CD4-positive, alpha-beta T cell treated with Interferon alpha-2 for 1 hour (primary cell): ENCODE measurements around the gene MRPS34.
"Not testable (repeated sequence)": the region's sequence is repeated elsewhere in the genome, so short reads cannot be mapped to it uniquely, and the experiment has no call there.

ENCODE experiments used
- DNase-seq, 2 donors: peaks; one replicate each; pipeline ENCODE4 v3.0.0-alpha.2; 2020 to 2022

Gene MRPS34

DNA sequence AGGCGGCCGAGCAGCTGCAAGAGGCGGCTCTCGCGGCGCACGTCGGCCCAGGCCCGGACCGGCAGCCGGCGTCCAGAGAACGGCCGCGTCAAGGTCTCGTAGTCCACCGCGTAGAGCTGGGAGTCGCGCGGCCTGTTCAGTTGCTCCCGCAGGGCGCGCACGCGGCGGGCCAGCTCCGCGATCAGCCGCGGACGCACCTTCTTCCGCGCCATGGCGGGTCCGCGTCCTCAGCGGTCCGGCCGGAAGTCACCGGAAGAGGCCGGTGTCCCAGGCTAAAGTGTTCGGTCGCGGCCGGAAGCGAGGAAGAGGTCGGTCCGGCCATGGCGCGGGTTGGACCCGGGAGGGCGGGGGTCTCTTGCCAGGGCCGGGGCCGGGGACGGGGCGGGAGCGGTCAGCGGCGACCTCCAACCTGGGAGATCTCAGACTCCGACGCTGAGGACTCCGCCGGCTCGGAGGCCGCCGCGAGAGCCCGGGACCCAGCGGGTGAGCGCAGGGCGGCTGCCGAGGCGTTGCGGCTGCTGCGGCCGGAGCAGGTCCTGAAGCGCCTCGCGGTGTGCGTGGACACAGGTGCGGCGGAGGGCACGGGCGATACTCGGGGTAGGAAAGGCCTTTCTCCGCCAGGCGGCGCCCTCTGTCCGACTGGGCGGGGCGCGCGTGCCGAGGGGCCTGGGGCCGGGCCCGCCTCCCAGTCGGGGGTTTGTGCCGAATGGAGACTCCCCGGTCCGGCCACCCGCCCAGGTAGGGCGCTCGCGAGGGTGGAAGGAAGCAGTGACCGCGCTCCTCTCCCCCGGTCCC lies at the start of gene MRPS34:
Gene MRPS34, minus strand, starts transcription at position 227 of the 795 bp plus-strand sequence. Its CDS starts 15 bp downstream, at position 212.
- peak; percentile 76 to 87 for DNase-seq

GRCh38 chr16:1821861-1822611 lies 49.1 kb upstream of the MRPS34 start:
- no peak for DNase-seq

DNA sequence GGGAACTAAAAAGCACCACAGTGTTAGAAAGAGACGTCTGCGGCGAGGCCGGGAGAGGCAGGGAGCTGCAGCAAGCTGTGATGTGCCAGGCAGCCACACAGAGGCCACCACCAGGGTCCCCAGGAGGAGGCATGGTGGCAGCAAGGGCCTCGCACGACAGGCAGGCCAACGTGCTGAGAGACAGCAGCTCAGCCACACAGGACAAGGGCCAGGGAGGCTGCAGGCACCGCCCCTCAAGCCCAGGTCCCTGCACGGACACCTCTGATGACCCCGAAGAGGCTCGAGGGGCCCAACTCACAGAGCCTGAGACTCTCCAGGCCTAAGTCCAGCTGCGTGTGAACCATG lies 48.0 kb upstream of the MRPS34 start:
- no peak for DNase-seq

GRCh38 chr16:1820096-1820945 lies 47.4 kb upstream of the MRPS34 start:
- DNase-seq, result no peak

DNA sequence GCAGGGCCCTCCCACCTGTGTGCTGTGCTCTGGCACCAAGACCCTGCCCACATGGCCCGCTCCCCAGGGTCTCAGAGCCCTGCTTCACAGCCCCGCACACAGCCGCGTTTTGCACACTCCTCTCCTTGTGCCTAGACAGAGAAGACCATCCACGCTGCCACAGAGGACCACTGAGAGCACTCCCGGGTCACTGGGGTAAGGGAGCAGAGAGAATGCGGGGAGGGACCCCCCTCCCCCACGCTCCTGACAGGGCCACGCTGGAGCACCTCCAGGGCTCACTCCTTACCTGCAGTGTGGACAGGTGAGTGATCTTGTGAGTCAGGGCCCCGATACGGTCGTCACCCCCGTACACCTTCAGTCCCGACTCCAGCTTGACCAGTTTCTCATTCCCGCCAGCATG lies 46.7 kb upstream of the MRPS34 start:
- no peak for DNase-seq

DNA sequence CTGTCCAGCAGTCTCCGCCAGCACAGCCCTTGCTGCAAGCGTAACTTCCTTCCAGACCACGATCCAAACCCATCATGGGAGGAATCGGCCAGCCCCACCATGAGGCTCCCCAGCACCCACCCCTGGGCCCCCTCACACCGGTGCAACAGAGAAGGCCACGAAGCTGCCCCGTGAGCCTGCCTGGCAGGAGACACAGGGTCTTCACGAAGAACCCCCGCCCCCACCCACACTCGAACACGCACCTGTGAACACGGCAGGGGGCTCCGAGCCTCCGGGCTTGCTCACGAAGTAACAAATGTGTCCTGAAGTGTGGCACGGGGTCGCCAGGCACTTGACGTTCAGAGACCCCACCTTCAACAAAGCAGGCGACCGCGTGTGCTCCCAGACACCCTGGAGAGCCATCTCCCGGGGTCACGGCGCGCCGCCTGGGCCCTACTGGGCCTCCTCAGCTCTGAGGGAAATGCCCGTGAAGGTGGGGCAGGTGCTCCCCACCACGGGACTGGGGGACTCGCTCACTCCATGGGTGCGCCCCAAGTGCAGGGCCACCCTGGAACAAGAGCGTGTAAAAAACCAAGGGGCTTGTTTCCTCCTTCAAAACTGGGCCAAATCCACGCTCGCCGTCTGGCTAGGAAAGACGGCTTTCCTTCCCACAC lies 46.1 kb upstream of the MRPS34 start:
- DNase-seq, result no peak

DNA sequence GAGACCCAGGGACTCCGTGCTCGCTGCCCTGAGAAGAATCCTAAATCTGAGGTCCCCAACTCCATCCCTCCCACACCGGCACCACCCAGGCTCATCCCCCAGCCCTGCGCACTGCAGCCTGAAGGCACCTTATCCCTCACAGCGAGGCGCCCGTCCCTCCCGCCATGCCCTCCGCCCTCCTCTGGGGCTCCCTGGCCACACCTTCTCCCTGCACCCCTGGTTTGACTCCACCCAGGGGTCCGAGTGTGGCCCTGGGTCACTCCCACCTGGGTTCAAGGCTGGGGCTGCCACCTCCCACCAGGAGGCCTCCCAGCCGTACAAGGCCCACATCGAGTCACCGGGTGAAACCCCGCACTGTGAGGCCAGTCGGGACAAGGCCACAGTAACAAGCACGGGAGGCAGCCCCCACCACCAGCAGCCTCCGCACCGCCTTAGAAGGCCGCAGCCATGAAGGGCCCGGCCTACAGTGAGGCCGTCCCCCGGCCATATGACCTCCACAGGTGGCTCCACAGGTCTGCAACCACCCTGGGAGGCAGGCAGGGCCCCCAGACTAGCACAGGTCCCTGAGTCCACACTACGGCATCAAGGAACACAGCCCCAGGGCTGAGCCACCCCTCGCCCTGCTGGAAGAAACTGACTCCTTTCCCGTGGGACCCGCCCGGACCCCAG lies 45.4 kb upstream of the MRPS34 start:
- no peak for DNase-seq

DNA sequence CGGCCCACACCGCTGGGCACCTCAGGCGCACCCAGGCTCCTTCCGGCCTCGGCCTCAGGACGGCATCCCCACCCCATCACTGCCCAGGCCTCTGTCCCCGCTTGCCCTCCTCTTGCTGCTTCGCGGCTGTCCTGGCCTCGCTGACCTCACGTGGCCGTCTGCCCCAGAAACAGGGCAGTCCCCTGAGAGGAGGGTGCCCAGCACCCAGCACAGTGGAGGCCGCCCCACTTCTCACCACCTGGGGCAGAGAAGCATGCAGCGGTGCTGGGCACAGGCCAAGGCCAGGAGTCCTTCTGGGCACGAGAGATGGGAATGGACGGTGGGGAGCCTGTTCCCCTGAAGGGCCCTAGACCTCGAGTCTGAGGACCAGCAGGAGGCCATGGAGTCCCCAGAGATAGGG lies 44.8 kb upstream of the MRPS34 start:
- no peak for DNase-seq

DNA sequence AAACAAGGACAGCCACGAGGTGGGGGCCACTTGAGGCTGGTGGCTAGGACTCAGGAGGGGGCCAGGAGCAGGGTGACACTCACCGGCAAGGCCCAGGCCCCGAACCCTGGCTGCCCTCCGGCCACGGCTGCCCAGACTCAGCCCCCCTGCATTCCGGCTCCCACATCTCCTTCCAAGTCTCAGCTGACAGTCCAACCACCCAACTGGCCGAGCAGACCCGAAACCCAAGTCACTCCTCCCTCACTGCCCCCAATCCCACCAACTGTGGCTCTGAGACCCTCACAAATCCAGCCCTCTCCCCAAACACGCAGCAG lies 44.3 kb upstream of the MRPS34 start:
- DNase-seq, result no peak

GRCh38 chr16:1816396-1817275 lies 43.7 kb upstream of the MRPS34 start:
- DNase-seq, result no peak

- no peak for DNase-seq
These were observed 42.5 kb upstream of the MRPS34 start for GRCh38 chr16:1815461-1815860.

DNA sequence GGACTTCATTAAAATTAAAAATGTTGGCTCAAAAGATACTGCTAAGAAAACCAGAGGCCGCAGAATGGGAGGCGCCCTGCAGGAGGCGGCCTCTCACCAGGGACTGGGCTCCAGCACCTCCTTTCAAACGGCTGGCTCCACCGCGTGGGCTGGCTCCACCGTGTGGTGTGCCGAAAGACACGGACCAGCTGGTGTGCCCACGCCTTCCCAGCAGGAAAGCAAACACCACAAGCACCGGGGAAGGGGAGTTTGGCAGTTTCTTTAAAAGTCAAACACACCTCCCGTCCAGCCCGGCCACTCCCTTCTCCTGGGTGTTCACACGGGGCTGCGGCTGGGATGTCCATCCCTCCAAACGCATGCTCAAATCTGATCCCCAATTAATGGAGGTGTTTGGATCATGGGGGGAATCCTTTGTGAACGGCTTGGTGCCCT lies 39.8 kb upstream of the MRPS34 start:
- peak; percentile 35 to 47 for DNase-seq

DNA sequence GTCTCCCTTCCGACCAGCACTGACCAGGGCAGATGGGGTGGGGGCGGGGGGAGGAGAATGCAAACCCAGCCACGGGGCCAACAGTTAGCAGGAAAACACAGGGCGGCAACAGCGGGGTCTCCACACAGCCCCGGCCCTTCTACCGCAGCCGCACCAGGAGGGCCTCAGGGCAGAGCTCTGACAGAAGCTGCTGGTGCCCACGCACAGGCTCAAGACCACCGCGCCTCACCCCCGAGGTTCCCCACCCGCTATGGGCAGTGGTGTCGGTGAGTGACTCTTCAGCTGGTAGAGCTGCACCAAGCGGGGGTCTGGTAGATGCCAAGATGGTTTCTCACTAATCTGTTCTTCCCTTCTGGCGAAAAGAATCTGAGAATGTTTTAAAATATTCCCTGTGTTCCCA lies 37.6 kb upstream of the MRPS34 start:
- DNase-seq, result no peak

DNA sequence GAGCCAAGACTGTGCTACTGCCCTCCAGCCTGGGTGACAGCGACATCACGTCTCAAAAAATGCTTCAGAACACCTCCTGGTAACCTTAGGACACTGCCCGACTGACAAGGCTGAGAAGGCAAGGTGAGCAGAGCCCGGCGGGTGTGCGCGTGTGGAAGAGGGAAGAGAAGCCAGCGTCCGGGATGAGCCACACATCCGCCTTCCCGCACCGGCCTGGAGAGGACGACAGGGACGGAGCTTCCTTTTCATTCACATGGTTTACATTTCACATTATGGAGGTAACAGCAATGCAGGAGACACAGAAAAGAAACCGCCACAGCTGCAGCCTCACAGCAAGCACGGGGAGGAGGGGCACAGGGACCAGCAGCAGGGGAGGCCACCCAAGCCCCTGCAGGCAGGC lies 37.2 kb upstream of the MRPS34 start:
- no peak for DNase-seq

- DNase-seq, result no peak
These were observed 36.4 kb upstream of the MRPS34 start for GRCh38 chr16:1809281-1809801.

GRCh38 chr16:1808691-1809090 lies 35.8 kb upstream of the MRPS34 start:
- no peak for DNase-seq

- no peak for DNase-seq
These were observed 34.7 kb upstream of the MRPS34 start for GRCh38 chr16:1807626-1808025.

GRCh38 chr16:1800701-1801100 lies 27.8 kb upstream of the MRPS34 start:
- no peak for DNase-seq

- not testable (repeated sequence) for DNase-seq
These were observed 26.3 kb upstream of the MRPS34 start for GRCh38 chr16:1799263-1799662.

GRCh38 chr16:1794908-1795666 lies 22.2 kb upstream of the MRPS34 start:
- DNase-seq, result no peak
